Thoracic aorta (tissue), 2 donors: Measurements from ENCODE around the gene KRT12. TPM values are rescaled to one million over a fixed set of nuclear protein-coding genes. Genes with fewer than 3 reads are reported as not detected.

Source experiments
- ATAC-seq: fragments of 150-250 bp; one replicate; pipeline ENCODE4 v1.8.0; 2017; ENCODE audit warnings: low read depth; ENCODE audit not compliant: insufficient number of reproducible peaks, low FRiP score
- DNase-seq: peaks from one replicate; pipeline ENCODE4 v3.0.0-alpha.2; 2020; ENCODE audit warnings: low spot score
- H3K27ac ChIP-seq, 2 donors: fragments of 200-600 bp; sonication (generic); 1 replicate in 1 of 2; 2 replicates in 1 of 2; pipeline ENCODE4 v1.5.1; 2016; ENCODE audit warnings: mild to moderate bottlenecking in 2 of 2, moderate library complexity in 2 of 2
- H3K27me3 ChIP-seq: fragments of 200-600 bp; sonication (generic); replicated peaks from 2 replicates; pipeline ENCODE4 v1.6.0; 2016; ENCODE audit warnings: mild to moderate bottlenecking; ENCODE audit not compliant: insufficient read depth
- H3K36me3 ChIP-seq: fragments of 200-600 bp; sonication (generic); one replicate; pipeline ENCODE4 v1.5.1; 2016
- H3K4me1 ChIP-seq, 2 donors: fragments of 200-600 bp; sonication (generic); 1 replicate in 1 of 2; 2 replicates in 1 of 2; pipeline versions ENCODE4 v1.5.1 to v1.6.0; 2016; ENCODE audit warnings: low read depth in 2 of 2, mild to moderate bottlenecking in 1 of 2; ENCODE audit not compliant: control insufficient read depth in 1 of 2
- H3K4me3 ChIP-seq: fragments of 200-600 bp; sonication (generic); 2 replicates; pipeline ENCODE4 v1.5.1; 2016; ENCODE audit warnings: mild to moderate bottlenecking
- H3K9me3 ChIP-seq: fragments of 200-600 bp; sonication (generic); 2 replicates; pipeline ENCODE4 v1.5.1; 2016
- total RNA-seq, 2 donors: library from RNA; depleted of rRNA; stranded (reverse); fragments of >200 nt; gene quantifications; one replicate each; pipeline versions ENCODE4 v1.1.0 to v1.2.3, GENCODE V29; 2016
- TF ChIP-seq, protein P1 (sequence below): fragments of 200-600 bp; sonication (generic); IDR thresholded peaks from one replicate; pipeline ENCODE4 v1.5.1; 2019; ENCODE audit warnings: antibody characterized with exemption

KRT12 gene
- total RNA-seq, 2 donors from 2014 or later: not detected

GRCh38 chr17:40896916-40897455 is 30.0 kb upstream of the KRT12 start:
- ATAC-seq: no peak
- H3K9me3 ChIP-seq: no peaks in the 10 kb centered on the region
- no peak for DNase-seq
- H3K27ac ChIP-seq: no peak overlapping the region
- no peak overlapping the region for H3K4me3 ChIP-seq
- no peaks in the 10 kb centered on the region for H3K27me3 ChIP-seq
- TF ChIP-seq, protein P1, sequence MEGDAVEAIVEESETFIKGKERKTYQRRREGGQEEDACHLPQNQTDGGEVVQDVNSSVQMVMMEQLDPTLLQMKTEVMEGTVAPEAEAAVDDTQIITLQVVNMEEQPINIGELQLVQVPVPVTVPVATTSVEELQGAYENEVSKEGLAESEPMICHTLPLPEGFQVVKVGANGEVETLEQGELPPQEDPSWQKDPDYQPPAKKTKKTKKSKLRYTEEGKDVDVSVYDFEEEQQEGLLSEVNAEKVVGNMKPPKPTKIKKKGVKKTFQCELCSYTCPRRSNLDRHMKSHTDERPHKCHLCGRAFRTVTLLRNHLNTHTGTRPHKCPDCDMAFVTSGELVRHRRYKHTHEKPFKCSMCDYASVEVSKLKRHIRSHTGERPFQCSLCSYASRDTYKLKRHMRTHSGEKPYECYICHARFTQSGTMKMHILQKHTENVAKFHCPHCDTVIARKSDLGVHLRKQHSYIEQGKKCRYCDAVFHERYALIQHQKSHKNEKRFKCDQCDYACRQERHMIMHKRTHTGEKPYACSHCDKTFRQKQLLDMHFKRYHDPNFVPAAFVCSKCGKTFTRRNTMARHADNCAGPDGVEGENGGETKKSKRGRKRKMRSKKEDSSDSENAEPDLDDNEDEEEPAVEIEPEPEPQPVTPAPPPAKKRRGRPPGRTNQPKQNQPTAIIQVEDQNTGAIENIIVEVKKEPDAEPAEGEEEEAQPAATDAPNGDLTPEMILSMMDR: no peak
- H3K4me1 ChIP-seq: no peaks in the 10 kb centered on the region
- no peaks in the 10 kb centered on the region for H3K36me3 ChIP-seq

GRCh38 chr17:40895106-40895730 is 28.2 kb upstream of the KRT12 start:
- H3K27ac ChIP-seq: no peak overlapping the region
- H3K4me1 ChIP-seq: no peaks in the 10 kb centered on the region
- TF ChIP-seq, protein P1: no peak
- H3K9me3 ChIP-seq: no peaks in the 10 kb centered on the region
- no peak overlapping the region for H3K4me3 ChIP-seq
- no peaks in the 10 kb centered on the region for H3K27me3 ChIP-seq
- H3K36me3 ChIP-seq: no peaks in the 10 kb centered on the region
- DNase-seq (no peak), ATAC-seq (no peak)

- Histone ChIP-seq H3K27me3 (no peaks in the 10 kb centered on the region), H3K4me1 (peaks cover 0 to 5% of the 10 kb centered on the region in 2 donors), H3K4me3 (no peak overlapping the region), H3K9me3 (no peaks in the 10 kb centered on the region), H3K27ac (no peak overlapping the region), H3K36me3 (no peaks in the 10 kb centered on the region)
- no peak for ATAC-seq
- TF ChIP-seq, protein P1: no peak
- no peak for DNase-seq
Observed at GRCh38 chr17:40888196-40888720, 21.2 kb upstream of the KRT12 start.

GRCh38 chr17:40886090-40886489 is 19.1 kb upstream of the KRT12 start:
- Histone ChIP-seq H3K27me3 (no peaks in the 10 kb centered on the region), H3K4me3 (no peak overlapping the region), H3K36me3 (no peaks in the 10 kb centered on the region), H3K4me1 (peaks cover 0 to 5% of the 10 kb centered on the region in 2 donors), H3K27ac (no peak overlapping the region), H3K9me3 (no peaks in the 10 kb centered on the region)
- ATAC-seq (no peak), DNase-seq (no peak)
- TF ChIP-seq, protein P1: no peak

- H3K27me3 ChIP-seq: no peaks in the 10 kb centered on the region
- no peak within 1 kb of the TSS for H3K27ac ChIP-seq
- TF ChIP-seq, protein P1: no peak
- ATAC-seq (no peak), DNase-seq (no peak)
- H3K36me3 ChIP-seq: no peaks in the 10 kb centered on the region
- no peaks in the 10 kb centered on the region for H3K9me3 ChIP-seq
- H3K4me3 ChIP-seq: no peak within 1 kb of the TSS
- H3K4me1 ChIP-seq: peaks cover 0 to 5% of the 10 kb centered on the region in 2 donors
Observed at GRCh38 chr17:40884708-40885512, 17.9 kb upstream of the KRT12 start, which contains the start of gene KRT20. KRT20 (minus strand) TSS chr17:40885242; CDS start chr17:40885185, 57 bp downstream.
